Endodermal cell (in vitro differentiated cells): ENCODE measurements around the gene IL22RA1. TPM values are rescaled to one million over a fixed set of nuclear protein-coding genes. Genes with fewer than 3 reads are reported as not detected.

ENCODE experiments used
- DNase-seq: peaks from one replicate; pipeline ENCODE4 v3.0.0-alpha.2; 2017
- H3K27ac ChIP-seq: 2 replicates; pipeline ENCODE4 v1.5.1; 2013; ENCODE audit warnings: mild to moderate bottlenecking, low read depth, low read length, moderate library complexity
- H3K27me3 ChIP-seq: 2 replicates; pipeline ENCODE4 v1.6.1; 2013; ENCODE audit warnings: mild to moderate bottlenecking, low read length, moderate library complexity; ENCODE audit not compliant: insufficient read depth, control insufficient read depth, poor library complexity, severe bottlenecking
- H3K36me3 ChIP-seq: 2 replicates; pipeline ENCODE4 v1.7.0; 2013; ENCODE audit warnings: mild to moderate bottlenecking, low read length, moderate library complexity; ENCODE audit not compliant: control insufficient read depth, insufficient read depth
- H3K4me1 ChIP-seq: one replicate; pipeline ENCODE4 v1.7.0; 2013; ENCODE audit warnings: low read length; ENCODE audit not compliant: control insufficient read depth, insufficient read depth
- H3K4me3 ChIP-seq: 2 replicates; pipeline ENCODE4 v1.5.1; 2013; ENCODE audit warnings: mild to moderate bottlenecking, low read length, moderate library complexity
- H3K9ac ChIP-seq: 2 replicates; pipeline ENCODE4 v1.6.1; 2013; ENCODE audit warnings: mild to moderate bottlenecking, low read length, moderate library complexity; ENCODE audit not compliant: poor library complexity, severe bottlenecking; ENCODE audit errors: extremely low read depth
- H3K9me3 ChIP-seq: 2 replicates; pipeline ENCODE4 v1.6.1; 2013; ENCODE audit warnings: mild to moderate bottlenecking, low read length, moderate library complexity; ENCODE audit not compliant: control insufficient read depth
- H3K27ac Mint-ChIP-seq: 2 replicates; pipeline ENCODE4 v1.8.0; 2020; ENCODE audit warnings: mixed read lengths
- H3K27me3 Mint-ChIP-seq: 2 replicates; pipeline ENCODE4 v1.8.0; 2021; ENCODE audit warnings: mild to moderate bottlenecking, mixed read lengths; ENCODE audit not compliant: insufficient read depth
- H3K36me3 Mint-ChIP-seq: 2 replicates; pipeline ENCODE4 v1.8.0; 2020; ENCODE audit warnings: low read depth, mixed read lengths
- H3K4me1 Mint-ChIP-seq: 2 replicates; pipeline ENCODE4 v1.8.0; 2020; ENCODE audit warnings: mixed read lengths
- H3K4me3 Mint-ChIP-seq: 2 replicates; pipeline ENCODE4 v1.8.0; 2020; ENCODE audit warnings: mild to moderate bottlenecking, moderate library complexity, mixed read lengths
- H3K9me3 Mint-ChIP-seq: 2 replicates; pipeline ENCODE4 v1.8.0; 2020; ENCODE audit warnings: mild to moderate bottlenecking, mixed read lengths
- CTCF ChIP-seq: fragments of 200-600 bp; sonication (generic); conservative IDR thresholded peaks from 2 replicates; pipeline ENCODE4 v1.5.0; 2021; ENCODE audit warnings: antibody characterized with exemption, mild to moderate bottlenecking
- WGBS, 2 experiments: methylation state at CpG; one replicate each; pipeline versions ENCODE4 v1.1.5 to v1.1.7; 2013; ENCODE audit warnings: missing lambda C conversion rate in 2 of 2, mixed read lengths in 1 of 2; ENCODE audit not compliant: insufficient coverage in 1 of 2, insufficient read length in 1 of 2; 5-methylcytosine and 5-hydroxymethylcytosine counted together
- total RNA-seq, 2 donors: library from RNA; stranded (reverse); fragmentation: NEBNext Ultra II Directional in 1 of 2; extraction: Animal tissue kit (Norgen Biotek cat#: 25700) in 1 of 2; gene quantifications; 2 replicates in 1 of 2; 3 replicates in 1 of 2; pipeline ENCODE4 v1.2.1, GENCODE V29; 2021

IL22RA1 gene
- total RNA-seq, 2 donors from 2014 or later: not detected

- H3K27me3 ChIP-seq: no peaks in the 10 kb centered on the region
- Mint-ChIP-seq H3K36me3 (no peaks in the 10 kb centered on the region), H3K4me3 (no peak overlapping the region), H3K9me3 (no peaks in the 10 kb centered on the region), H3K27me3 (no peaks in the 10 kb centered on the region), H3K4me1 (peaks cover 3% of the 10 kb centered on the region), H3K27ac (no peak overlapping the region)
- no peaks in the 10 kb centered on the region for H3K4me1 ChIP-seq
- no peaks in the 10 kb centered on the region for H3K9me3 ChIP-seq
- no peak overlapping the region for H3K4me3 ChIP-seq
- H3K9ac ChIP-seq: no peak overlapping the region
- H3K36me3 ChIP-seq: no peaks in the 10 kb centered on the region
- TF ChIP-seq CTCF: no peak
- H3K27ac ChIP-seq: no peak overlapping the region
- DNase-seq: no peak
- 93 to 94% methylated on average over 5 of the region's 5 CpGs for WGBS, 2 experiments
These were observed 46.2 kb downstream of the IL22RA1 start for GRCh38 chr1:24096739-24097103.

- Mint-ChIP-seq H3K27me3 (no peaks in the 10 kb centered on the region), H3K36me3 (no peaks in the 10 kb centered on the region), H3K27ac (no peak overlapping the region), H3K4me3 (no peak overlapping the region), H3K9me3 (no peaks in the 10 kb centered on the region), H3K4me1 (peaks cover 3% of the 10 kb centered on the region)
- H3K9me3 ChIP-seq: no peaks in the 10 kb centered on the region
- no peak overlapping the region for H3K27ac ChIP-seq
- 90 to 91% methylated on average over 2 to 8 of the region's 8 CpGs for WGBS, 2 experiments
- no peaks in the 10 kb centered on the region for H3K4me1 ChIP-seq
- DNase-seq: no peak
- no peak overlapping the region for H3K9ac ChIP-seq
- TF ChIP-seq CTCF: no peak
- no peaks in the 10 kb centered on the region for H3K27me3 ChIP-seq
- H3K4me3 ChIP-seq: no peak overlapping the region
- no peaks in the 10 kb centered on the region for H3K36me3 ChIP-seq
These were observed 46.8 kb downstream of the IL22RA1 start for GRCh38 chr1:24096009-24096738.

GRCh38 chr1:24095140-24095859, 47.6 kb downstream of the IL22RA1 start:
- H3K27me3 ChIP-seq: no peaks in the 10 kb centered on the region
- DNase-seq: no peak
- 75 to 83% methylated on average over 8 to 14 of the region's 14 CpGs for WGBS, 2 experiments
- H3K9me3 Mint-ChIP-seq: no peaks in the 10 kb centered on the region
- H3K4me3 Mint-ChIP-seq: no peak overlapping the region
- H3K36me3 Mint-ChIP-seq: no peaks in the 10 kb centered on the region
- H3K36me3 ChIP-seq: no peaks in the 10 kb centered on the region
- H3K4me1 ChIP-seq: no peaks in the 10 kb centered on the region
- H3K4me1 Mint-ChIP-seq: peaks cover 3% of the 10 kb centered on the region
- H3K9me3 ChIP-seq: no peaks in the 10 kb centered on the region
- H3K27ac ChIP-seq: no peak overlapping the region
- H3K9ac ChIP-seq: no peak overlapping the region
- no peaks in the 10 kb centered on the region for H3K27me3 Mint-ChIP-seq
- TF ChIP-seq CTCF: no peak
- H3K4me3 ChIP-seq: no peak overlapping the region
- no peak overlapping the region for H3K27ac Mint-ChIP-seq
